ENCODE measurements around the gene ADAMTS2.

Gene ADAMTS2

DNA sequence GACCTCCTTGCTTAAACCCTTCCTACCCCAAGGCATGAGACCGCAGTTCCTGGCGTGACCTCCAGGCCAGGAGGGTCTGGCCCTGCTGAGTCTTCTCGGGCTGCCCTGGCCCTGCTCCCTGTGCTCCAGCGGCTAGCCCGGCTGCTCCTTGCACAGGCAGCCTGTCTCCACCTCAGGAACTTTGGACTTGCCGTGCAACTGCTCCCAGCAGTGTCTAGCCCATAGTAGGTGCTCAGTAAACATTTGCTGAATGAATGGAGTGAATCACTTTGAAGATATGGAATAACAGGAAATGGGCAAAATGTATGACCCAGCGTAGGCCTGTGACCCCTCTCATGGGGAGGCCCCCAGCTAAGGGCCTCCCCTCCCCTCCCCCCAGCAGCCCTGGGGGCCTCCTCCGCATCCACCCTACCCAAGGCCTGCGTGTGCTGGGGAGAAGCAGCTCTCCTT, 158.0 kb downstream of the ADAMTS2 start:
- H3K27ac ChIP-seq (ENCODE audit: poor library complexity, severe bottlenecking) = no peak overlapping the region
- TF ChIP-seq, protein P1, sequence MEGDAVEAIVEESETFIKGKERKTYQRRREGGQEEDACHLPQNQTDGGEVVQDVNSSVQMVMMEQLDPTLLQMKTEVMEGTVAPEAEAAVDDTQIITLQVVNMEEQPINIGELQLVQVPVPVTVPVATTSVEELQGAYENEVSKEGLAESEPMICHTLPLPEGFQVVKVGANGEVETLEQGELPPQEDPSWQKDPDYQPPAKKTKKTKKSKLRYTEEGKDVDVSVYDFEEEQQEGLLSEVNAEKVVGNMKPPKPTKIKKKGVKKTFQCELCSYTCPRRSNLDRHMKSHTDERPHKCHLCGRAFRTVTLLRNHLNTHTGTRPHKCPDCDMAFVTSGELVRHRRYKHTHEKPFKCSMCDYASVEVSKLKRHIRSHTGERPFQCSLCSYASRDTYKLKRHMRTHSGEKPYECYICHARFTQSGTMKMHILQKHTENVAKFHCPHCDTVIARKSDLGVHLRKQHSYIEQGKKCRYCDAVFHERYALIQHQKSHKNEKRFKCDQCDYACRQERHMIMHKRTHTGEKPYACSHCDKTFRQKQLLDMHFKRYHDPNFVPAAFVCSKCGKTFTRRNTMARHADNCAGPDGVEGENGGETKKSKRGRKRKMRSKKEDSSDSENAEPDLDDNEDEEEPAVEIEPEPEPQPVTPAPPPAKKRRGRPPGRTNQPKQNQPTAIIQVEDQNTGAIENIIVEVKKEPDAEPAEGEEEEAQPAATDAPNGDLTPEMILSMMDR (IDR thresholded peaks at IDR 0.05; ENCODE audit: poor library complexity, severe bottlenecking) = no peak
- no peak overlapping the region for H3K4me3 ChIP-seq (ENCODE audit: severe bottlenecking)
- H3K4me1 ChIP-seq (ENCODE audit: insufficient read depth, poor library complexity, severe bottlenecking) = no peaks in the 10 kb centered on the region
- no peaks in the 10 kb centered on the region for H3K36me3 ChIP-seq (ENCODE audit: low read depth)
- no peak for DNase-seq (ENCODE audit: low spot score)
- H3K27me3 ChIP-seq (ENCODE audit: insufficient read depth, poor library complexity, severe bottlenecking) = no peaks in the 10 kb centered on the region
- no peak for ATAC-seq (ENCODE audit: low read depth)
- H3K9me3 ChIP-seq (ENCODE audit: severe bottlenecking) = peaks cover 14% of the 10 kb centered on the region

DNA sequence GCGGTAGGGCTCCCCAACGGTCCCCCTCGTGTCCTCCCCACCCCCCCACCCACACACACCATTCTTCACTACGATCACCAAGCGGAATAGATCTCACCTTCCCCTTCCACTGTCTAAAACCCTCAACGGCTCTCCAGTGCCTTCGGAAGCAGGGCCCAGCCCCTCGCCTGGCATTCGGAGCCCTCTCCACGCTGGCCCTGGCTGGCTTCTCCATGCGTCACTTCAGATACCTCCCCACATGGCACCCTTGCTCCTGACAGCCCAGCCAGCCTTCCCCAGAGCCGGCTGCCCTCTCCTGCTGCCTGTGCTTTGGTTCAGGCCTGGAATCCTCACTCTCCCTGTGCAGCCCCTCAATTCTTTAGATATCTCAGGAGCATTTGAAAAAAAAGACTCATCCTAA, 158.5 kb downstream of the ADAMTS2 start:
- H3K4me1 ChIP-seq (ENCODE audit: insufficient read depth, poor library complexity, severe bottlenecking) = no peaks in the 10 kb centered on the region
- no peaks in the 10 kb centered on the region for H3K36me3 ChIP-seq (ENCODE audit: low read depth)
- H3K27ac ChIP-seq (ENCODE audit: poor library complexity, severe bottlenecking) = no peak overlapping the region
- H3K27me3 ChIP-seq (ENCODE audit: insufficient read depth, poor library complexity, severe bottlenecking) = no peaks in the 10 kb centered on the region
- no peak overlapping the region for H3K4me3 ChIP-seq (ENCODE audit: severe bottlenecking)
- TF ChIP-seq, protein P1 (IDR thresholded peaks at IDR 0.05; ENCODE audit: poor library complexity, severe bottlenecking) = no peak
- peaks cover 11% of the 10 kb centered on the region for H3K9me3 ChIP-seq (ENCODE audit: severe bottlenecking)
- no peak for ATAC-seq (ENCODE audit: low read depth)
- no peak for DNase-seq (ENCODE audit: low spot score)

DNA sequence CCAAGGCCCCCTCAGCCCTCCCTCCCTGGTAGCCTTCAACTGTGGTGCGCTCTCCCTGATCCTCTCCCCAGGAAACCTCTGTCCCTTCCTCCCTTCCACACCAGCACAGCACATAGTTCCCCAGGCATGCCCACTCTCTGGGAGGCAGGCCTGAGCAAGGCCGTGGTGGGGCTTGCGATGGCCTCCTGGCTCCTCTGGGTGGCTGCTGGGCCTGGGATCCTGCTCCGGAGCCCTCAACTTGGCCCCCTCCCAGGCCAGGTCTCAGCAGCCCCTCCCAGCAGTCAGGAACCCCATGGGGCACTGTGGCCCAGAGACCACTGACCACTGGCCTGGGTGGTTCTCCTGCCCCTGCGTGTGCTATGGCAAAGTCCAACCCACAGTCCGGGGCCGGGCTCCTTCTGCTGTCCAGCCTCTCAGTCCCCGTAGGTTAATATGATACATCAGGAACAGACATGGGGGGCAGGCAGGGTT, 159.3 kb downstream of the ADAMTS2 start:
- Histone ChIP-seq H3K9me3 (ENCODE audit: severe bottlenecking) (peaks cover 9% of the 10 kb centered on the region), H3K4me1 (ENCODE audit: insufficient read depth, poor library complexity, severe bottlenecking) (no peaks in the 10 kb centered on the region), H3K27ac (ENCODE audit: poor library complexity, severe bottlenecking) (no peak overlapping the region), H3K27me3 (ENCODE audit: insufficient read depth, poor library complexity, severe bottlenecking) (no peaks in the 10 kb centered on the region), H3K36me3 (ENCODE audit: low read depth) (no peaks in the 10 kb centered on the region), H3K4me3 (ENCODE audit: severe bottlenecking) (no peak overlapping the region)
- DNase-seq (ENCODE audit: low spot score) (no peak), ATAC-seq (ENCODE audit: low read depth) (no peak)
- TF ChIP-seq, protein P1 (IDR thresholded peaks at IDR 0.05; ENCODE audit: poor library complexity, severe bottlenecking) = no peak

DNA sequence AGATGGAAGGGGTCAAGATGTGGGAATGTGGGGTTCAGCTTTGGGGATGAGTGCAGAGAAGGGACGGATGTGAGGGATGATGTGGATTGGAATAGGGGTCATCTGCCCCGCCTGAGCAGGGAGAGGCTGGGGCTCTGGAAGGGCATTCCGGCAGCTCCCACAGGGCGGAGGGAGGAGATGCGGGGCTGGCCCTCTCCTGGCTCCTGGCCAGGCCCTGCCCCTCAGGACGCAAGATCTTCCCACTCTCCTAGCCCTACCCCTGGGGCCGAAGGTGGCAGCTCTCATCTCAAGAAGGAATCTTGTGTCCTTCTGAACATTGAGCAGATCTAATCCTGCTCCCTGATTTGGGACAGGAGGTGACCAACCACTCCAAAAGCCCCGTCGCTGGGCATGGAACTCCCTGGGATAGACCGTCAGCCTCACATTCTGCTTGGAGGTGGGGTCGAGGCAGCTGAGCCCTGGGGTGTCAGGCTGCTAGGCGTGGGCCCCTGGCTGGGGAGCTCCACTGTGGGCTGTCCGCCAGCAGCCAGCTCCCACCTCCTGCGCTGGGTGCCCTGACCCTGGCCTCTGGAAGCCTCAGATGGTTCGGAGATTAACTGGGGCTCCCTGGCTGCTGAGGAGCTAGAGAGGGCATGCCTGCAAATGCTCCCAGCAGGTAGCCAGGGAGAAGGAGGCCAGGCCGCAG, 159.9 kb downstream of the ADAMTS2 start:
- Histone ChIP-seq H3K36me3 (ENCODE audit: low read depth) (no peaks in the 10 kb centered on the region), H3K4me1 (ENCODE audit: insufficient read depth, poor library complexity, severe bottlenecking) (no peaks in the 10 kb centered on the region), H3K9me3 (ENCODE audit: severe bottlenecking) (peaks cover 10% of the 10 kb centered on the region), H3K27ac (ENCODE audit: poor library complexity, severe bottlenecking) (no peak overlapping the region), H3K27me3 (ENCODE audit: insufficient read depth, poor library complexity, severe bottlenecking) (no peaks in the 10 kb centered on the region), H3K4me3 (ENCODE audit: severe bottlenecking) (no peak overlapping the region)
- ATAC-seq (ENCODE audit: low read depth) = no peak
- TF ChIP-seq, protein P1 (IDR thresholded peaks at IDR 0.05; ENCODE audit: poor library complexity, severe bottlenecking) = no peak
- DNase-seq (ENCODE audit: low spot score) = no peak

DNA sequence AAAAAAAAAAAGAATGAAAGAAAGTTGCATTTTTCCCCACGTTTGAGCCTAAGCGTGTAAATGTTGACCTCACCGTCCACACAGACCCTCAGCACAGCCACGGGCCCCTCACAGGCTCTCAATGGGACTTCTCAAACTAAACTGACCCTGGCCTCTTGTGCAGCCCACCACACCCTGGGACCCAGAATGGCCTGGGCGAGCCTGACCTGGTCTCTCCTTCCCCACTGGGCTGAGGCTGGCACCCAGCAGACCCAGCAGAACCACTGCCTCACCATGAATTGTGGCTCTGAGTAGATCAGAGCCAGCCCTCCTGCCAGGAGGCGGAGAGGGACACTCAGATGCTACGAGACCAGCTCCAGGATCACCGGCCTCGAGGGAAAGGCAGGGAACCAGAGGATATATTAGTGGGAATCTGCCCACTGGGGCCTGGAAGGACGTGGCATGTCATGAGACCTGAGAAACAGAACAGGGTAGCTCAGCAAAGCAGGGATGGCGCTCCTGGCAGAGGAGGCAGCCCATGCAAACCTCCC, 160.7 kb downstream of the ADAMTS2 start:
- TF ChIP-seq, protein P1 (IDR thresholded peaks at IDR 0.05; ENCODE audit: poor library complexity, severe bottlenecking) = no peak
- Histone ChIP-seq H3K27ac (ENCODE audit: poor library complexity, severe bottlenecking) (no peak overlapping the region), H3K4me3 (ENCODE audit: severe bottlenecking) (no peak overlapping the region), H3K36me3 (ENCODE audit: low read depth) (no peaks in the 10 kb centered on the region), H3K9me3 (ENCODE audit: severe bottlenecking) (peaks cover 15% of the 10 kb centered on the region), H3K4me1 (ENCODE audit: insufficient read depth, poor library complexity, severe bottlenecking) (no peaks in the 10 kb centered on the region), H3K27me3 (ENCODE audit: insufficient read depth, poor library complexity, severe bottlenecking) (no peaks in the 10 kb centered on the region)
- ATAC-seq (ENCODE audit: low read depth) (no peak), DNase-seq (ENCODE audit: low spot score) (no peak)

Measured in RWPE2 (cell line).